Left ventricle myocardium inferior (tissue), 1 donor: ENCODE measurements around the gene IRAK1BP1. TPM values are rescaled to one million over a fixed set of nuclear protein-coding genes. Genes with fewer than 3 reads are reported as not detected.
"Not testable (repeated sequence)": the region's sequence is repeated elsewhere in the genome, so short reads cannot be mapped to it uniquely, and the experiment has no call there.

Source experiments
- DNase-seq: peaks from one replicate; pipeline ENCODE4 v3.0.0-alpha.2; 2020
- H3K27ac ChIP-seq: fragments of 200-600 bp; replicated peaks from 2 replicates; pipeline ENCODE4 v1.8.0; 2021
- H3K27me3 ChIP-seq: fragments of 200-600 bp; 2 replicates; pipeline ENCODE4 v1.8.0; 2021; ENCODE audit warnings: low read depth
- H3K36me3 ChIP-seq: fragments of 200-600 bp; 2 replicates; pipeline ENCODE4 v1.8.0; 2021
- H3K4me1 ChIP-seq: fragments of 200-600 bp; 2 replicates; pipeline ENCODE4 v1.8.0; 2021
- H3K4me3 ChIP-seq: fragments of 200-600 bp; 2 replicates; pipeline ENCODE4 v1.8.0; 2021; ENCODE audit warnings: mild to moderate bottlenecking, moderate library complexity
- H3K9me3 ChIP-seq: fragments of 200-600 bp; replicated peaks from 2 replicates; pipeline ENCODE4 v1.8.0; 2021
- intact Hi-C: fragments of 100-400 bp; cut with micrococcal nuclease; formaldehyde crosslinking; loops from one replicate; pipeline ENCODE4 v1.11.0; 2022
- total RNA-seq: library from RNA; stranded (reverse); fragmentation: NEBNext Ultra II Directional; extraction: Animal tissue kit (Norgen Biotek cat#: 25700); gene quantifications from one replicate; pipeline ENCODE4 v1.2.1, GENCODE V29; 2021
- TF ChIP-seq, protein P1 (sequence below): fragments of 200-600 bp; IDR thresholded peaks from 2 replicates; pipeline ENCODE4 v1.8.0; 2021; ENCODE audit warnings: antibody characterized with exemption, mild to moderate bottlenecking, borderline replicate concordance
- donor health status: DM: no; HTN: yes; CAD: no; lungs with severe emphysema.

The IRAK1BP1 gene
- total RNA-seq, 1 donor from 2014 or later = 4.7 TPM

DNA sequence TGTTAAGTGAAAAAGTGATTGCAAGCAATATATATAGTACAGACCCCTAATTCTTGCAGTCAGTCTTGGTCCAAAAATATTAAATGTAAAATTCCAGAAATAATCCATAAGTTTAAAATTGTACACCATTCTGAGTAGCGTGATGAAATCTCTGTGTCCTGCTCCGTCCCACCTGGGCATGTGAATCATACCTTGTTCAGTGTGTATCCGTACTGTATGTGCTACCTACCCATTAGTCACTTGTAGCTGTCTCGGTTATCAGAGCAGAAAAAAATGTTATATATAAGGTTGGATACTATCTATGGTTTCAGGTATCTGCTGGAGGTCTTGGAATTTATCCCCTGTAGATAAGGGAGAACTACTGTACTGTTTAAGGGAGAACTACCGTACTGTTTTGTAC is 16.3 kb downstream of the IRAK1BP1 start:
- H3K9me3 ChIP-seq = no peaks in the 10 kb centered on the region
- H3K27me3 ChIP-seq = no peaks in the 10 kb centered on the region
- peaks cover 6% of the 10 kb centered on the region for H3K36me3 ChIP-seq
- H3K27ac ChIP-seq = no peak overlapping the region
- no peak overlapping the region for H3K4me3 ChIP-seq
- intact Hi-C loops = no loop called here
- TF ChIP-seq, protein P1, sequence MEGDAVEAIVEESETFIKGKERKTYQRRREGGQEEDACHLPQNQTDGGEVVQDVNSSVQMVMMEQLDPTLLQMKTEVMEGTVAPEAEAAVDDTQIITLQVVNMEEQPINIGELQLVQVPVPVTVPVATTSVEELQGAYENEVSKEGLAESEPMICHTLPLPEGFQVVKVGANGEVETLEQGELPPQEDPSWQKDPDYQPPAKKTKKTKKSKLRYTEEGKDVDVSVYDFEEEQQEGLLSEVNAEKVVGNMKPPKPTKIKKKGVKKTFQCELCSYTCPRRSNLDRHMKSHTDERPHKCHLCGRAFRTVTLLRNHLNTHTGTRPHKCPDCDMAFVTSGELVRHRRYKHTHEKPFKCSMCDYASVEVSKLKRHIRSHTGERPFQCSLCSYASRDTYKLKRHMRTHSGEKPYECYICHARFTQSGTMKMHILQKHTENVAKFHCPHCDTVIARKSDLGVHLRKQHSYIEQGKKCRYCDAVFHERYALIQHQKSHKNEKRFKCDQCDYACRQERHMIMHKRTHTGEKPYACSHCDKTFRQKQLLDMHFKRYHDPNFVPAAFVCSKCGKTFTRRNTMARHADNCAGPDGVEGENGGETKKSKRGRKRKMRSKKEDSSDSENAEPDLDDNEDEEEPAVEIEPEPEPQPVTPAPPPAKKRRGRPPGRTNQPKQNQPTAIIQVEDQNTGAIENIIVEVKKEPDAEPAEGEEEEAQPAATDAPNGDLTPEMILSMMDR = no peak
- H3K4me1 ChIP-seq = peaks cover 10% of the 10 kb centered on the region
- DNase-seq = no peak

- H3K36me3 ChIP-seq, H3K9me3 ChIP-seq, H3K27ac ChIP-seq, DNase-seq, H3K27me3 ChIP-seq, H3K4me3 ChIP-seq, intact Hi-C loops: not testable (repeated sequence)
- peaks cover 10% of the 10 kb centered on the region for H3K4me1 ChIP-seq
These were observed 22.6 kb downstream of the IRAK1BP1 start for GRCh38 chr6:78889901-78890300.

DNA sequence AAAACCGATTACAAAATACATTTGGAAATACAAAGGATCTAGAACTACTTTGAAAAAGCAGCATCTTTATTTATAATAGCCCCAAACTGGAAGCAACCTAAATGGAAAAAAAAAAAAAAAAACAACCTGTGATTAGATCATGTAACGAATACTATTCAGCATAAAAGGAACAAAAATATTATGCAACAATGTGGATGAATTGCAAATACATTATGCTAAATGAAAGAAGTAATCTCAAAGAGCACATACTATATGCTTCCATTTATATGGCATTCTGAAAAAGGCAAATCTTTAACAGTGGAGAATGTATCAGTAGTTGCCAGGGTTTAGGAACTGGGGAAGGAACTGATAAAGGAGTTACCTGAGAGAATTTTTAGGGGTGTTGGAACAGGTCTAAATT is 28.9 kb downstream of the IRAK1BP1 start:
- TF ChIP-seq, protein P1 = no peak
- intact Hi-C loops = no loop called here
- DNase-seq = no peak

DNA sequence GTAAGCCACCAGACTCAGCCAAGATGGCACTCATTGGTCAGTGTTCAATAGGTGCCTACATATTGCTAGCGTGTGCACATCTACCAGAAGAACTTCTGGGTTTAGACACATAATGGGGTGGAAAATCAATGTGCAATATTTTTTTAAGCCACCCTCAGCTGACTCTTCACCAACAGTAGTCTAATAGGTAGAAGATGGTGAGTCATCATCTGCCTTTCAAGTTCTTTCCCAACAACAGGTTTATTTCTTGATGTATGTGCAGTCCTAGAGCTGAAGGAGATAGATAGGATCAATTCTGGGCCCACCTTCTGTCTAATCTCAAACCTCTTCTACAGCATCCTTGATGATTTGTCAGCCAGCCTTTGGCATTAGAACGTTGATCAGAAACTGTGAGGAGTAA is 41.3 kb downstream of the IRAK1BP1 start:
- intact Hi-C loops = no loop called here
- H3K9me3 ChIP-seq = no peaks in the 10 kb centered on the region
- no peaks in the 10 kb centered on the region for H3K27me3 ChIP-seq
- no peak for DNase-seq
- no peaks in the 10 kb centered on the region for H3K36me3 ChIP-seq
- no peak overlapping the region for H3K27ac ChIP-seq
- peaks cover 21% of the 10 kb centered on the region for H3K4me1 ChIP-seq
- H3K4me3 ChIP-seq = no peak overlapping the region
- TF ChIP-seq, protein P1 = no peak

More for the DNA sequence above, 28.9 kb downstream of the IRAK1BP1 start:
- H3K36me3 ChIP-seq = peaks cover 4% of the 10 kb centered on the region
- no peak overlapping the region for H3K27ac ChIP-seq
- H3K9me3 ChIP-seq = no peaks in the 10 kb centered on the region
- no peaks in the 10 kb centered on the region for H3K4me1 ChIP-seq
- no peak overlapping the region for H3K4me3 ChIP-seq
- H3K27me3 ChIP-seq = no peaks in the 10 kb centered on the region

GRCh38 chr6:78909391-78909790 is 42.0 kb downstream of the IRAK1BP1 start:
- intact Hi-C loops = no loop called here
- Histone ChIP-seq H3K9me3 (no peaks in the 10 kb centered on the region), H3K4me1 (peaks cover 21% of the 10 kb centered on the region), H3K27me3 (no peaks in the 10 kb centered on the region), H3K36me3 (no peaks in the 10 kb centered on the region), H3K27ac (peak overlapping the region; percentile 2), H3K4me3 (no peak overlapping the region)
- no peak for DNase-seq
- TF ChIP-seq, protein P1 = no peak

DNA sequence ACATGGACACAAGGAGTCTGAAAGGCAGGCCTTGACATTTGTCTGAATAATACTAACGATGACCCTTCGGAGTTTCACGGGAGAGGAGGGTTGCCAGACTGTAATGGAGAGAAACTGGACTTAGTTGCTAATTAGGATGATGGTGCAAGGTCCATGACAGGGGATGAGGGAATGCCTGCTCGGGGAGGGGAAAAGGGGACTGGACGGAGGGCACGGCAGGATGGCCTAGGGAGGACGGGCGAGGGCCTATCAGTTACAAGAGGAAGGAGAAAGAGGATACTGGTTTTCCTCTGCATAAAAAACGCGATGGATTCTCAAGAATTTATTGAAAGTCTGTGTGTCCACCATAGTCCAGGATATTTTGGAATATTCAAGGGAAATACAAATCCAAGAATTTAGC is 42.7 kb downstream of the IRAK1BP1 start:
- H3K9me3 ChIP-seq = no peaks in the 10 kb centered on the region
- no peaks in the 10 kb centered on the region for H3K36me3 ChIP-seq
- H3K27ac ChIP-seq = peak overlapping the region; percentile 25
- H3K27me3 ChIP-seq = no peaks in the 10 kb centered on the region
- H3K4me1 ChIP-seq = peaks cover 21% of the 10 kb centered on the region
- TF ChIP-seq, protein P1 = no peak
- H3K4me3 ChIP-seq = peak overlapping the region; percentile 66
- DNase-seq = no peak
- intact Hi-C loops = no loop called here
